H1 (cell line): ENCODE data around the gene FXR1. TPM values are rescaled to one million over a fixed set of nuclear protein-coding genes. Genes with fewer than 3 reads are reported as not detected.

Experiments used
- CTCF ChIA-PET: fragments of 300-600 bp; sonication (Branson Sonifier 250); formaldehyde crosslinking; loops from one replicate; lab custom pipeline; 2021; ENCODE audit not compliant: partially characterized antibody; lab: Charles Lee
- POLR2A ChIA-PET: fragments of 300-600 bp; sonication (Branson Sonifier 250); formaldehyde crosslinking; loops from one replicate; lab custom pipeline; 2021; ENCODE audit warnings: inconsistent platforms; ENCODE audit not compliant: partially characterized antibody; lab: Charles Lee
- DNase-seq, 2 experiments: peaks; one replicate each; pipeline versions ENCODE4 v3.0.0 to v3.0.0-alpha.2; 2010 to 2022; ENCODE audit warnings: low spot score in 2 of 2, low read depth in 1 of 2, mixed read lengths in 1 of 2
- FAIRE-seq: peaks from 2 replicates; lab custom pipeline; 2011; peaks lifted over from hg19 to GRCh38; lab: Jason Lieb, UNC
- H2AFZ ChIP-seq: 2 replicates; pipeline ENCODE4 v1.8.1; 2012; ENCODE audit warnings: low read length, inconsistent platforms
- H2AK5ac ChIP-seq: 2 replicates; pipeline ENCODE4 v1.6.1; 2013; ENCODE audit warnings: low read depth, low read length
- H2BK120ac ChIP-seq: replicated peaks from 2 replicates; pipeline ENCODE3; 2013; ENCODE audit warnings: low read depth, low read length, inconsistent platforms
- H2BK12ac ChIP-seq: 2 replicates; pipeline ENCODE4 v1.6.1; 2013; ENCODE audit warnings: low read depth, low read length
- H2BK15ac ChIP-seq: 2 replicates; pipeline ENCODE4 v1.6.1; 2013; ENCODE audit warnings: low read length
- H2BK20ac ChIP-seq: 2 replicates; pipeline ENCODE4 v1.6.1; 2013; ENCODE audit warnings: low read length
- H2BK5ac ChIP-seq: 2 replicates; pipeline ENCODE4 v1.6.1; 2013; ENCODE audit warnings: low read depth, low read length
- H3K14ac ChIP-seq: 2 replicates; pipeline ENCODE4 v1.6.1; 2013; ENCODE audit warnings: inconsistent platforms; ENCODE audit not compliant: insufficient read length
- H3K18ac ChIP-seq: 2 replicates; pipeline ENCODE4 v1.6.1; 2013; ENCODE audit warnings: low read length; ENCODE audit errors: extremely low read depth
- H3K23ac ChIP-seq: 2 replicates; pipeline ENCODE4 v1.6.1; 2013; ENCODE audit warnings: inconsistent platforms; ENCODE audit not compliant: insufficient read length
- H3K23me2 ChIP-seq: 2 replicates; pipeline ENCODE4 v1.6.1; 2013; ENCODE audit warnings: low read depth, low read length
- H3K27ac ChIP-seq: 2 replicates; pipeline ENCODE4 v1.6.1; 2011; ENCODE audit warnings: low read depth, low read length, inconsistent platforms
- H3K27me3 ChIP-seq, 4 experiments: replicated peaks in 1 of 4; 1 replicate in 1 of 4; 2 replicates in 3 of 4; pipeline versions ENCODE4 v1.6.1 to v1.8.1; 2011 to 2013; ENCODE audit warnings: low read length in 3 of 4, mild to moderate bottlenecking in 3 of 4, inconsistent platforms in 2 of 4, mixed read lengths in 2 of 4, moderate library complexity in 1 of 4; ENCODE audit not compliant: control insufficient read depth in 3 of 4, insufficient read depth in 3 of 4; ENCODE audit errors: extremely low read depth in 1 of 4
- H3K36me3 ChIP-seq, 4 experiments: 2 replicates each; pipeline versions ENCODE4 v1.6.1 to v1.8.1; 2011 to 2013; ENCODE audit warnings: mild to moderate bottlenecking in 4 of 4, low read length in 3 of 4, moderate library complexity in 2 of 4, control low read depth in 1 of 4, inconsistent platforms in 1 of 4; ENCODE audit not compliant: insufficient read depth in 4 of 4, control insufficient read depth in 2 of 4
- H3K4ac ChIP-seq: replicated peaks from 2 replicates; pipeline ENCODE3; 2013; ENCODE audit warnings: low read length, low read depth, mixed read lengths, inconsistent platforms; ENCODE audit not compliant: insufficient read length
- H3K4me1 ChIP-seq, 4 experiments: replicated peaks in 1 of 4; 1 replicate in 1 of 4; 2 replicates in 3 of 4; pipeline versions ENCODE4 v1.6.1 to v1.8.1; 2011 to 2013; ENCODE audit warnings: low read length in 3 of 4, inconsistent platforms in 2 of 4, mixed read lengths in 1 of 4; ENCODE audit not compliant: insufficient read depth in 4 of 4, control insufficient read depth in 3 of 4
- H3K4me2 ChIP-seq, 2 experiments: 2 replicates each; pipeline versions ENCODE4 v1.6.1 to v1.8.1; 2011 to 2013; ENCODE audit warnings: low read depth in 2 of 2, low read length in 2 of 2, control low read depth in 1 of 2, inconsistent platforms in 1 of 2, mild to moderate bottlenecking in 1 of 2; ENCODE audit not compliant: insufficient read depth in 1 of 2
- H3K4me3 ChIP-seq, 4 experiments: fragments of 200-600, 300-600 bp in 1 of 4; sonication (generic), shearing (Covaris generic), sonication (Bioruptor Twin) in 1 of 4; 2 replicates each; pipeline versions ENCODE4 v1.5.1 to v1.8.1; 2011 to 2016; ENCODE audit warnings: low read length in 4 of 4, low read depth in 3 of 4, control low read depth in 2 of 4, inconsistent platforms in 2 of 4, mild to moderate bottlenecking in 2 of 4, mixed read lengths in 1 of 4, moderate library complexity in 1 of 4; ENCODE audit not compliant: insufficient read depth in 2 of 4; ENCODE audit errors: extremely low read depth in 1 of 4
- H3K56ac ChIP-seq: replicated peaks from 2 replicates; pipeline ENCODE3; 2013; ENCODE audit warnings: low read depth, mild to moderate bottlenecking, mixed read lengths, low read length, inconsistent platforms; ENCODE audit not compliant: insufficient read length
- H3K79me1 ChIP-seq: 2 replicates; pipeline ENCODE4 v1.6.1; 2013; ENCODE audit warnings: low read depth, low read length, control low read depth
- H3K79me2 ChIP-seq, 2 experiments: 2 replicates each; pipeline versions ENCODE4 v1.6.1 to v1.8.1; 2012 to 2013; ENCODE audit warnings: low read length in 2 of 2, mild to moderate bottlenecking in 2 of 2, inconsistent platforms in 1 of 2; ENCODE audit not compliant: insufficient read depth in 2 of 2, control insufficient read depth in 1 of 2
- H3K9ac ChIP-seq, 4 experiments: replicated peaks in 1 of 4; 1 replicate in 1 of 4; 2 replicates in 3 of 4; pipeline versions ENCODE4 v1.6.1 to v1.8.1; 2011 to 2013; ENCODE audit warnings: low read depth in 3 of 4, low read length in 3 of 4, control low read depth in 2 of 4, mild to moderate bottlenecking in 2 of 4, moderate library complexity in 2 of 4, inconsistent platforms in 1 of 4; ENCODE audit errors: extremely low read depth in 1 of 4
- H3K9me3 ChIP-seq, 2 experiments: 2 replicates each; pipeline versions ENCODE4 v1.6.1 to v1.8.1; 2012 to 2013; ENCODE audit warnings: mild to moderate bottlenecking in 2 of 2, moderate library complexity in 2 of 2, control low read depth in 1 of 2, inconsistent platforms in 1 of 2, low read depth in 1 of 2, low read length in 1 of 2, mixed read lengths in 1 of 2; ENCODE audit not compliant: insufficient read depth in 2 of 2
- H4K20me1 ChIP-seq, 2 experiments: replicated peaks in 1 of 2; 2 replicates each; pipeline versions ENCODE3 to v1.8.1; 2011 to 2013; ENCODE audit warnings: inconsistent platforms in 2 of 2, low read length in 2 of 2, mild to moderate bottlenecking in 1 of 2; ENCODE audit not compliant: insufficient read depth in 2 of 2, control insufficient read depth in 1 of 2
- H4K5ac ChIP-seq: 2 replicates; pipeline ENCODE4 v1.6.1; 2013; ENCODE audit warnings: low read length, low read depth, mixed read lengths, inconsistent platforms; ENCODE audit not compliant: insufficient read length
- H4K8ac ChIP-seq: 2 replicates; pipeline ENCODE4 v1.8.0; 2013; ENCODE audit warnings: mild to moderate bottlenecking, moderate library complexity, low read length, inconsistent platforms; ENCODE audit not compliant: insufficient read depth; ENCODE audit errors: extremely low read depth
- H4K91ac ChIP-seq: replicated peaks from 2 replicates; pipeline ENCODE3; 2013; ENCODE audit warnings: low read length, mixed read lengths, inconsistent platforms; ENCODE audit not compliant: insufficient read length
- POU5F1 ChIP-seq: IDR thresholded peaks from 2 replicates; pipeline ENCODE4 v1.6.1; 2011; ENCODE audit warnings: low read depth, mild to moderate bottlenecking, low read length, moderate library complexity
- WGBS, 2 experiments: shearing (Covaris generic) in 1 of 2; methylation state at CpG; one replicate each; pipeline versions ENCODE4 v1.1.6 to v1.1.7; 2013 to 2015; ENCODE audit warnings: low lambda C conversion rate in 2 of 2, mixed read lengths in 2 of 2, inconsistent platforms in 1 of 2, low coverage in 1 of 2, missing lambda C conversion rate in 1 of 2; ENCODE audit not compliant: insufficient replicate concordance in 2 of 2, insufficient coverage in 1 of 2, insufficient read length in 1 of 2; ENCODE audit errors: extremely low coverage in 1 of 2, missing lambda C conversion rate in 1 of 2; 5-methylcytosine and 5-hydroxymethylcytosine counted together
- polyA plus RNA-seq, 7 experiments: library from polyadenylated mRNA; depleted of rRNA in 3 of 7; stranded (reverse) in 5 of 7; unstranded in 2 of 7; fragments of >200 nt in 5 of 7; fragments of 200-250 nt in 2 of 7; gene quantifications; 1 replicate in 5 of 7; 2 replicates in 1 of 7; 4 replicates in 1 of 7; pipeline versions ENCODE4 v1.2.1 to v1.2.3, GENCODE V29; 2011 to 2013; ENCODE audit warnings: missing spikeins in 2 of 7, mixed read lengths in 2 of 7
- total RNA-seq: library from RNA; stranded (reverse); fragmentation: NEBNext Ultra II Directional; extraction: Animal tissue kit (Norgen Biotek cat#: 25700); gene quantifications from 2 replicates; pipeline ENCODE4 v1.2.1, GENCODE V29; 2021

The FXR1 gene
- total and polyA plus RNA-seq, 2 of the 8 experiments (the other 6 are each of a cell fraction or from before 2014, with no cell fraction given) = 108 to 283 TPM

GRCh38 chr3:180947761-180948390 lies 35.4 kb downstream of the FXR1 start:
- FAIRE-seq (no peak), DNase-seq (no peak)
- H3K4ac ChIP-seq = no peak overlapping the region
- H3K9me3 ChIP-seq = no peaks in the 10 kb centered on the region
- no peak overlapping the region for H2BK5ac ChIP-seq
- no peaks in the 10 kb centered on the region for H3K23me2 ChIP-seq
- H3K4me1 ChIP-seq = no peaks in the 10 kb centered on the region
- no peak overlapping the region for H4K91ac ChIP-seq
- no peak overlapping the region for H3K14ac ChIP-seq
- no peak overlapping the region for H2BK15ac ChIP-seq
- H4K8ac ChIP-seq = no peak overlapping the region
- no peak for TF ChIP-seq POU5F1
- no peak overlapping the region for H2BK12ac ChIP-seq
- H2AK5ac ChIP-seq = no peak overlapping the region
- no peaks in the 10 kb centered on the region for H3K27me3 ChIP-seq
- H4K20me1 ChIP-seq = peaks cover 7% of the 10 kb centered on the region in 2 experiments
- H3K9ac ChIP-seq = no peak overlapping the region
- H2BK120ac ChIP-seq = no peak overlapping the region
- peaks cover 17 to 86% (median 41%) of the 10 kb centered on the region in 4 experiments for H3K36me3 ChIP-seq
- H3K4me2 ChIP-seq = no peak overlapping the region
- no peak overlapping the region for H3K56ac ChIP-seq
- H3K4me3 ChIP-seq = no peak overlapping the region
- H3K79me2 ChIP-seq = peaks cover 8 to 60% of the 10 kb centered on the region in 2 experiments; a peak in 2 of 4 replicates
- no peak overlapping the region for H3K23ac ChIP-seq
- WGBS, 2 experiments = 81% methylated on average over 4 of the region's 4 CpGs; no CpG with 5 or more reads in 1 of the 2 experiments
- no peaks in the 10 kb centered on the region; the same call in 1 of the 2 replicates for H3K79me1 ChIP-seq
- ChIA-PET CTCF (no interaction called here), POLR2A (no interaction called here)
- no peak overlapping the region for H3K27ac ChIP-seq
- no peak overlapping the region for H2AFZ ChIP-seq
- H3K18ac ChIP-seq = no peak overlapping the region
- H2BK20ac ChIP-seq = no peak overlapping the region
- no peak overlapping the region for H4K5ac ChIP-seq
